A549 (cell line): Measurements from ENCODE around the gene DUOX1. TPM values are rescaled to one million over a fixed set of nuclear protein-coding genes. Genes with fewer than 3 reads are reported as not detected.
"Not testable (repeated sequence)": the region's sequence is repeated elsewhere in the genome, so short reads cannot be mapped to it uniquely, and the experiment has no call there.

Experiments
- ATAC-seq, 2 experiments: fragments of 200-7000 bp in 1 of 2; fragments of >200 bp in 1 of 2; cut with Nextera tagmentation in 1 of 2; cut with Tn5 transposase in 1 of 2; 3 replicates each; pipeline versions ENCODE4 v1.8.0 to v1.9.1; 2018 to 2020; ENCODE audit warnings: mild to moderate bottlenecking in 1 of 2, moderate library complexity in 1 of 2
- CTCF ChIA-PET: fragments of 300-600 bp; sonication (Branson Sonifier 250); formaldehyde crosslinking; extraction: SDS; loops from one replicate; lab custom pipeline; 2021; ENCODE audit warnings: antibody characterized with exemption, inconsistent platforms; lab: Yijun Ruan, JAX
- POLR2A ChIA-PET: fragments of 350-600 bp; formaldehyde crosslinking; extraction: SDS; loops from one replicate; lab custom pipeline; 2021; ENCODE audit warnings: antibody characterized with exemption, inconsistent platforms; lab: Yijun Ruan, JAX
- DNase-seq, 2 experiments: peaks; one replicate each; pipeline versions ENCODE4 v3.0.0 to v3.0.0-alpha.2; 2011 to 2016; ENCODE audit warnings: low read depth in 1 of 2, low spot score in 1 of 2
- FAIRE-seq: peaks from 2 replicates; lab custom pipeline; 2011; peaks lifted over from hg19 to GRCh38; lab: Jason Lieb, UNC
- H3K27ac ChIP-seq, 2 experiments: fragments of >200 bp; sonication (Bioruptor Twin); formaldehyde crosslinking; 3 replicates each; pipeline ENCODE4 v1.5.1; 2016 to 2017
- H3K4me1 ChIP-seq: fragments of >200 bp; sonication (Bioruptor Twin); formaldehyde crosslinking; 3 replicates; pipeline ENCODE4 v1.6.1; 2016
- H3K4me2 ChIP-seq: fragments of >200 bp; sonication (Bioruptor Twin); formaldehyde crosslinking; 3 replicates; pipeline ENCODE4 v1.6.1; 2016
- H3K4me3 ChIP-seq: fragments of >200 bp; sonication (Bioruptor Twin); formaldehyde crosslinking; 3 replicates; pipeline ENCODE4 v1.5.1; 2016
- H3K9me3 ChIP-seq: fragments of >200 bp; sonication (Bioruptor Twin); formaldehyde crosslinking; 3 replicates; pipeline ENCODE4 v1.6.1; 2016
- CEBPB ChIP-seq, 2 experiments: fragments of >200 bp in 1 of 2; sonication (Bioruptor Twin) in 1 of 2; formaldehyde crosslinking in 1 of 2; IDR thresholded peaks; 2 replicates each; pipeline ENCODE4 v1.6.1; 2012 to 2016
- CHD4 ChIP-seq: fragments of 200-600 bp; sonication (generic); IDR thresholded peaks from 2 replicates; pipeline ENCODE4 v1.6.1; 2016; ENCODE audit warnings: antibody characterized with exemption, mild to moderate bottlenecking, borderline replicate concordance
- HOXB5 ChIP-seq: fragments of 250-450 bp; sonication (Bioruptor Pico); IDR thresholded peaks from 2 replicates; pipeline ENCODE4 v1.5.0; 2020; ENCODE audit warnings: mild to moderate bottlenecking, moderate library complexity
- KDM5A ChIP-seq: fragments of 200-600 bp; sonication (generic); IDR thresholded peaks from 2 replicates; pipeline ENCODE4 v1.6.1; 2016; ENCODE audit warnings: antibody characterized with exemption, mild to moderate bottlenecking
- MAX ChIP-seq: IDR thresholded peaks from 2 replicates; pipeline ENCODE4 v1.6.1; 2012
- RAD21 ChIP-seq, 2 experiments: fragments of >200 bp in 1 of 2; sonication (Bioruptor Twin) in 1 of 2; formaldehyde crosslinking in 1 of 2; IDR thresholded peaks in 1 of 2; conservative IDR thresholded peaks in 1 of 2; 2 replicates in 1 of 2; 3 replicates in 1 of 2; pipeline ENCODE4 v1.6.1; 2012 to 2018; ENCODE audit warnings: inconsistent platforms in 1 of 2
- RARB ChIP-seq: fragments of 250-450 bp; sonication (Bioruptor Pico); IDR thresholded peaks from 2 replicates; pipeline ENCODE4 v1.8.0; 2021; ENCODE audit warnings: mild to moderate bottlenecking, moderate library complexity
- RCOR1 ChIP-seq: fragments of 150-350 bp; IDR thresholded peaks from 2 replicates; pipeline ENCODE4 v1.6.1; 2014; ENCODE audit warnings: antibody characterized with exemption, low read length, low read depth
- REST ChIP-seq: fragments of 200-600 bp; sonication (generic); IDR thresholded peaks from 2 replicates; pipeline ENCODE4 v1.6.1; 2016; ENCODE audit warnings: antibody characterized with exemption, mild to moderate bottlenecking, moderate library complexity
- RNF2 ChIP-seq: fragments of 200-600 bp; sonication (generic); IDR thresholded peaks from 2 replicates; pipeline ENCODE4 v1.6.1; 2016; ENCODE audit warnings: low read depth, mild to moderate bottlenecking, antibody characterized with exemption, moderate library complexity, borderline replicate concordance
- SMC3 ChIP-seq: fragments of >200 bp; sonication (Bioruptor Twin); formaldehyde crosslinking; IDR thresholded peaks from 3 replicates; pipeline ENCODE4 v1.6.1; 2018; ENCODE audit warnings: inconsistent platforms
- ZC3H11A ChIP-seq: fragments of 450-650 bp; IDR thresholded peaks from 2 replicates; pipeline ENCODE4 v1.6.1; 2014; ENCODE audit warnings: antibody characterized with exemption, mild to moderate bottlenecking
- WGBS: methylation state at CpG from one replicate; pipeline ENCODE4 v1.1.6; 2017; ENCODE audit errors: missing lambda C conversion rate; 5-methylcytosine and 5-hydroxymethylcytosine counted together
- polyA minus RNA-seq: library from RNA; depleted of rRNA, polyadenylated mRNA; stranded (reverse); fragments of >200 nt; gene quantifications from 2 replicates; pipeline ENCODE4 v1.2.3, GENCODE V29; 2011; rRNA and poly(A)+ RNA removed
- polyA plus RNA-seq, 4 experiments: library from polyadenylated mRNA; depleted of rRNA in 3 of 4; stranded (reverse); fragments of >200 nt; fragmentation: RNase III in 1 of 4; extraction: RNeasy Plus Mini Kit Qiagen cat#74134 plus additional on column Dnase treatment in 1 of 4; gene quantifications; 2 replicates in 3 of 4; 3 replicates in 1 of 4; pipeline ENCODE4 v1.2.3, GENCODE V29; 2011 to 2017
- TF ChIP-seq, protein P1 (sequence below): IDR thresholded peaks from 2 replicates; pipeline ENCODE4 v1.6.1; 2012; ENCODE audit warnings: low read depth, borderline replicate concordance
- TF ChIP-seq, protein P2 (sequence below): IDR thresholded peaks from 2 replicates; pipeline ENCODE4 v1.6.1; 2012
- TF ChIP-seq, protein P3 (sequence below): fragments of 250-450 bp; sonication (Bioruptor Pico); IDR thresholded peaks from 2 replicates; pipeline ENCODE4 v1.5.0; 2020; ENCODE audit warnings: low read depth, mild to moderate bottlenecking, moderate library complexity

DUOX1 gene
- polyA plus RNA-seq (2011; rRNA removed): not detected in 2 replicates
- polyA plus RNA-seq (2012; cell fraction: cytosol; rRNA removed): not detected in 2 replicates
- polyA plus RNA-seq (2012; cell fraction: nucleus; rRNA removed): not detected in 2 replicates
- not detected in 3 replicates for polyA plus RNA-seq (2017; fragmentation: RNase III; extraction: RNeasy Plus Mini Kit Qiagen cat#74134 plus additional on column Dnase treatment)
- polyA minus RNA-seq: not detected in 2 replicates

GRCh38 chr15:45129651-45130129 is at the start of gene DUOX1, which contains the start of gene DUOXA1:
DUOX1 (plus strand) TSS chr15:45129994; CDS start chr15:45131967, 1,973 bp downstream.
DUOXA1 (minus strand) TSS chr15:45129879; CDS start chr15:45123014, 6,865 bp downstream.
- Histone ChIP-seq H3K4me2 (no peak within 1 kb of the TSS), H3K4me3 (no peak within 1 kb of the TSS), H3K27ac (no peak within 1 kb of the TSS), H3K9me3 (no peaks in the 10 kb centered on the region), H3K4me1 (no peaks in the 10 kb centered on the region)
- no peak for TF ChIP-seq RARB (CRISPR knock-in tag)
- TF ChIP-seq CHD4: no peak
- no peak for TF ChIP-seq RNF2
- TF ChIP-seq, protein P1, sequence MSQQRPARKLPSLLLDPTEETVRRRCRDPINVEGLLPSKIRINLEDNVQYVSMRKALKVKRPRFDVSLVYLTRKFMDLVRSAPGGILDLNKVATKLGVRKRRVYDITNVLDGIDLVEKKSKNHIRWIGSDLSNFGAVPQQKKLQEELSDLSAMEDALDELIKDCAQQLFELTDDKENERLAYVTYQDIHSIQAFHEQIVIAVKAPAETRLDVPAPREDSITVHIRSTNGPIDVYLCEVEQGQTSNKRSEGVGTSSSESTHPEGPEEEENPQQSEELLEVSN: no peak
- TF ChIP-seq, protein P2, sequence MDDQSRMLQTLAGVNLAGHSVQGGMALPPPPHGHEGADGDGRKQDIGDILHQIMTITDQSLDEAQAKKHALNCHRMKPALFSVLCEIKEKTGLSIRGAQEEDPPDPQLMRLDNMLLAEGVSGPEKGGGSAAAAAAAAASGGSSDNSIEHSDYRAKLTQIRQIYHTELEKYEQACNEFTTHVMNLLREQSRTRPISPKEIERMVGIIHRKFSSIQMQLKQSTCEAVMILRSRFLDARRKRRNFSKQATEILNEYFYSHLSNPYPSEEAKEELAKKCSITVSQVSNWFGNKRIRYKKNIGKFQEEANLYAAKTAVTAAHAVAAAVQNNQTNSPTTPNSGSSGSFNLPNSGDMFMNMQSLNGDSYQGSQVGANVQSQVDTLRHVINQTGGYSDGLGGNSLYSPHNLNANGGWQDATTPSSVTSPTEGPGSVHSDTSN: no peak
- TF ChIP-seq RAD21 (conservative IDR thresholded peaks at IDR 0.05 in 1 of 2, IDR thresholded peaks at IDR 0.05 in 1 of 2): no peak
- TF ChIP-seq REST: no peak
- TF ChIP-seq, protein P3, sequence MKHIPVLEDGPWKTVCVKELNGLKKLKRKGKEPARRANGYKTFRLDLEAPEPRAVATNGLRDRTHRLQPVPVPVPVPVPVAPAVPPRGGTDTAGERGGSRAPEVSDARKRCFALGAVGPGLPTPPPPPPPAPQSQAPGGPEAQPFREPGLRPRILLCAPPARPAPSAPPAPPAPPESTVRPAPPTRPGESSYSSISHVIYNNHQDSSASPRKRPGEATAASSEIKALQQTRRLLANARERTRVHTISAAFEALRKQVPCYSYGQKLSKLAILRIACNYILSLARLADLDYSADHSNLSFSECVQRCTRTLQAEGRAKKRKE (CRISPR knock-in tag): no peak
- no peak for TF ChIP-seq HOXB5 (CRISPR knock-in tag)
- TF ChIP-seq ZC3H11A: no peak
- TF ChIP-seq RCOR1: no peak
- TF ChIP-seq MAX: no peak
- no peak for TF ChIP-seq CEBPB (IDR thresholded peaks at IDR 0.05)
- TF ChIP-seq KDM5A: no peak
- TF ChIP-seq SMC3: no peak
- ChIA-PET POLR2A (no interaction called here), CTCF (interaction anchor here (0.7 kb wide), 1 partner anchor 12 kb away, joined by 3 read pairs; no protein-coding TSS in a partner anchor)
- no peak for FAIRE-seq
- no peak for ATAC-seq
- no peak for DNase-seq
- WGBS: 96% methylated on average over 22 of the region's 46 CpGs

DNA sequence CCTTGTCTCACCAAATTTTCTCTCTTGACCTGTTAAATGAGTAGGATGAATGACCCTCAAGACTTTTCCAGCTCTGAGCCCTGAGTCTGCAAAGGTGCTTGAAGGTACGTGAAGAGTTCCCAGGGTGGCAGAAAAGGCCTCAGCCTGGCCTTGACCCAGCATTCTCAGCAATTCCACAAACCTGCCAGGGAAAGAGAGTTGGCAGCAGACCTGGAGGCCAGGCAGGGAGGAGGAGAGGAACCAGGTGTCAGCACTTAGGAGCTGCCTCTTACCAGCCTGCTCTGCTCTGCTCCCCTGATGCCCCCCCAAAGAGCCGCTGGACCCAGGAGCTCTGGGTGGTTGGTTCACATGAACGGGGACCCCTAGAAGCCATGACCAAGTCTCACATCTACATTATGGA is 49.2 kb upstream of the DUOX1 start:
- H3K4me3 ChIP-seq, H3K4me1 ChIP-seq, H3K9me3 ChIP-seq, H3K4me2 ChIP-seq, H3K27ac ChIP-seq, POLR2A ChIA-PET, DNase-seq, ATAC-seq, FAIRE-seq: not testable (repeated sequence)
- WGBS: 100% methylated on average over 2 of the region's 3 CpGs
- CTCF ChIA-PET: interaction anchor here (1.2 to 1.4 kb wide), 2 partner anchors 34 to 37 kb away, joined by 3 read pairs; partner anchors contain the start of gene DUOXA2

- DNase-seq, H3K4me1 ChIP-seq, FAIRE-seq, POLR2A ChIA-PET, H3K9me3 ChIP-seq, H3K4me2 ChIP-seq, ATAC-seq, H3K27ac ChIP-seq, H3K4me3 ChIP-seq: not testable (repeated sequence)
- CTCF ChIA-PET: interaction anchor here (1.1 kb wide), 1 partner anchor 31 kb away, joined by 3 read pairs; no protein-coding TSS in a partner anchor
- WGBS: 51% methylated on average over 6 of the region's 10 CpGs
These were observed 47.4 kb upstream of the DUOX1 start for GRCh38 chr15:45082412-45082811.
